NCI-H2196 (cell line): ENCODE results near the gene TMEM259.

Experiments used
- DNase-seq: peaks from one replicate; lab custom pipeline; 2025; ENCODE audit not compliant: unreplicated experiment; lab: John Stamatoyannopoulos, UW

The TMEM259 gene

GRCh38 chr19:1020868-1021425, at the start of gene TMEM259:
Gene TMEM259 (minus strand): TSS chr19:1021123. CDS start chr19:1020996, 127 bp downstream.
- DNase-seq = peak; percentile 97

GRCh38 chr19:1070576-1070930, 49.6 kb upstream of the TMEM259 start:
- DNase-seq = no peak

GRCh38 chr19:1069009-1069779, 48.3 kb upstream of the TMEM259 start:
- no peak for DNase-seq

- DNase-seq = no peak
These were observed 47.4 kb upstream of the TMEM259 start for GRCh38 chr19:1068009-1069001.

- DNase-seq = no peak
These were observed 46.5 kb upstream of the TMEM259 start for GRCh38 chr19:1067341-1067957.

- no peak for DNase-seq
These were observed 45.9 kb upstream of the TMEM259 start, which contains the start of gene ARHGAP45 for GRCh38 chr19:1066748-1067340. Gene ARHGAP45 (plus strand): TSS chr19:1067167. CDS start chr19:1067406, 239 bp downstream.

GRCh38 chr19:1066251-1066747, 45.4 kb upstream of the TMEM259 start:
- no peak for DNase-seq

GRCh38 chr19:1065606-1066109, 44.7 kb upstream of the TMEM259 start:
- no peak for DNase-seq

- DNase-seq = peak; percentile 69
These were observed 44.0 kb upstream of the TMEM259 start for GRCh38 chr19:1064661-1065605.

GRCh38 chr19:1063909-1064660, 43.2 kb upstream of the TMEM259 start:
- no peak for DNase-seq

GRCh38 chr19:1063030-1063908, 42.3 kb upstream of the TMEM259 start:
- no peak for DNase-seq

- no peak for DNase-seq
These were observed 41.6 kb upstream of the TMEM259 start for GRCh38 chr19:1062387-1063029.

GRCh38 chr19:1061987-1062386, 41.1 kb upstream of the TMEM259 start:
- no peak for DNase-seq

GRCh38 chr19:1060689-1061088, 39.8 kb upstream of the TMEM259 start:
- DNase-seq = no peak

- no peak for DNase-seq
These were observed 37.2 kb upstream of the TMEM259 start for GRCh38 chr19:1058112-1058511.

- DNase-seq = peak; percentile 31
These were observed 36.4 kb upstream of the TMEM259 start for GRCh38 chr19:1057176-1057855.
